PFSK-1 (cell line): ENCODE results near the gene CDK1.

Source experiments
- POLR2AphosphoS5 ChIP-seq: IDR thresholded peaks from 2 replicates; pipeline ENCODE4 v1.6.1; 2012; ENCODE audit warnings: low read depth, mild to moderate bottlenecking, control low read depth, low read length, moderate library complexity
- SIN3A ChIP-seq: IDR thresholded peaks from 2 replicates; pipeline ENCODE4 v1.6.1; 2012; ENCODE audit warnings: mild to moderate bottlenecking, low read length, moderate library complexity, borderline replicate concordance; ENCODE audit not compliant: insufficient read depth
- TAF1 ChIP-seq: IDR thresholded peaks from 2 replicates; pipeline ENCODE4 v1.6.1; 2012; ENCODE audit warnings: low read length, control low read depth, borderline replicate concordance; ENCODE audit not compliant: insufficient read depth
- TF ChIP-seq, protein P1 (sequence below), 2 experiments: IDR thresholded peaks; 2 replicates each; pipeline versions ENCODE4 v1.6.1 to v1.8.0; 2011 to 2012; ENCODE audit warnings: low read depth in 2 of 2, low read length in 2 of 2, control low read depth in 1 of 2, inconsistent platforms in 1 of 2, mild to moderate bottlenecking in 1 of 2, moderate library complexity in 1 of 2; ENCODE audit not compliant: insufficient read depth in 1 of 2

- TF ChIP-seq POLR2AphosphoS5 (no peak), TAF1 (no peak), SIN3A (no peak)
- TF ChIP-seq, protein P1, sequence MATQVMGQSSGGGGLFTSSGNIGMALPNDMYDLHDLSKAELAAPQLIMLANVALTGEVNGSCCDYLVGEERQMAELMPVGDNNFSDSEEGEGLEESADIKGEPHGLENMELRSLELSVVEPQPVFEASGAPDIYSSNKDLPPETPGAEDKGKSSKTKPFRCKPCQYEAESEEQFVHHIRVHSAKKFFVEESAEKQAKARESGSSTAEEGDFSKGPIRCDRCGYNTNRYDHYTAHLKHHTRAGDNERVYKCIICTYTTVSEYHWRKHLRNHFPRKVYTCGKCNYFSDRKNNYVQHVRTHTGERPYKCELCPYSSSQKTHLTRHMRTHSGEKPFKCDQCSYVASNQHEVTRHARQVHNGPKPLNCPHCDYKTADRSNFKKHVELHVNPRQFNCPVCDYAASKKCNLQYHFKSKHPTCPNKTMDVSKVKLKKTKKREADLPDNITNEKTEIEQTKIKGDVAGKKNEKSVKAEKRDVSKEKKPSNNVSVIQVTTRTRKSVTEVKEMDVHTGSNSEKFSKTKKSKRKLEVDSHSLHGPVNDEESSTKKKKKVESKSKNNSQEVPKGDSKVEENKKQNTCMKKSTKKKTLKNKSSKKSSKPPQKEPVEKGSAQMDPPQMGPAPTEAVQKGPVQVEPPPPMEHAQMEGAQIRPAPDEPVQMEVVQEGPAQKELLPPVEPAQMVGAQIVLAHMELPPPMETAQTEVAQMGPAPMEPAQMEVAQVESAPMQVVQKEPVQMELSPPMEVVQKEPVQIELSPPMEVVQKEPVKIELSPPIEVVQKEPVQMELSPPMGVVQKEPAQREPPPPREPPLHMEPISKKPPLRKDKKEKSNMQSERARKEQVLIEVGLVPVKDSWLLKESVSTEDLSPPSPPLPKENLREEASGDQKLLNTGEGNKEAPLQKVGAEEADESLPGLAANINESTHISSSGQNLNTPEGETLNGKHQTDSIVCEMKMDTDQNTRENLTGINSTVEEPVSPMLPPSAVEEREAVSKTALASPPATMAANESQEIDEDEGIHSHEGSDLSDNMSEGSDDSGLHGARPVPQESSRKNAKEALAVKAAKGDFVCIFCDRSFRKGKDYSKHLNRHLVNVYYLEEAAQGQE (IDR thresholded peaks at IDR 0.05; ENCODE audit: insufficient read depth in 1 of 2, low read depth in 2 of 2, low read length in 2 of 2): no peak
These were observed 11.1 kb downstream of the CDK1 start for GRCh38 chr10:60789340-60789739.
